ENCODE data around the gene DYRK1A.
A peak's percentile ranks its signal among the peaks of the same experiment; 100 is the strongest.

Gene DYRK1A

GRCh38 chr21:37550157-37550556 is 183.6 kb downstream of the DYRK1A start:
- DNase-seq (ENCODE audit: low read depth in 2 of 2): no peak

GRCh38 chr21:37550618-37551330 is 184.2 kb downstream of the DYRK1A start:
- DNase-seq (ENCODE audit: low read depth in 2 of 2): no peak

DNA sequence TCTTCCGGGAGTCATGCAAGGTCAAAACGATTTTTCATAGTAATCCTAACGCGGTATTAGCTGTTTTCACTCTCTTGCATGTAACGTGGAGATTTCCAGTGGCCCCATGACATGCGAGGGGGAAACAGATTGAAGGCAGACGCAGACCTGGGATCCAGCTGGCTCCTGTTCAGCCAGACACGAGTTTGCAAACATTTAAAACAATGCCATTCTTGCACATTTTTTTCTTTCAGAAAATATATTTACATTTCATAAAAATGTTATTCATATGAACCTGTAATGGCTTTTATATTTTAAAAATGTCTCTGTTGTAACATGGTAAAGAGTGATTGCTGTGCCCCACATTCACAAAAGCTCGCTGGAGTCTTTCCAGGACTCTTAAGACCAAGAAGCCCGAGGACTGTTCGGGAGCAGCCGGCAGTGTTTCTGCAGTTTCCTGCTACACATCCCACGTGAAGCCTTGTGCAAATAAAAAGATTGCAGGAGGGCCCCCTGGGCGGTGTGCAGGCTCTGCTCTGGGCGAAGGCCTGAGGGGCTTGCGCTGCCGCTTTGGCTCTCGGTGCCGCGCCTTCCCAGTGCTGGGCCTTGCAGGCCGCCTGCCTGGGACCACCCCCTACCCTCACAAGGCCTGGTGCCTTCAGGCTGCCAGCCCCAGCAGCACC is 184.9 kb downstream of the DYRK1A start:
- no peak for DNase-seq (ENCODE audit: low read depth in 2 of 2)

DNA sequence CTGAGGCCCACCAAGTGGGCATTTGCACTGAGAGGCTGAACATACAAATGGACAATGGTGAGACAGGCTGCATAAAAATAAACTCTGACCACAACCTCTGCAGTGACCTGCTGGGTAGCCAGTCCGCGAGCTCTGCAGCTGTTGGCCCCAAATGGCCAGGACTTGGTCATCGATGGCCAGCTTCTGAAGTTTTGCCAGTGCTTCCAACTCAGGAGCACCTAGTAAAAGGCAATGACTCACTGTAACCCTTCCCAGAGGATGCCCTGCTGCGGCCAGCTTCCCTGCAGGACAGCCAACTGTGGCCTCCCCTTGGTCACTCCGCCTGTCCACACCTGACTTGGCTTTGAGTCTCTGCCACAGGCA is 185.4 kb downstream of the DYRK1A start:
- DNase-seq (ENCODE audit: low read depth in 2 of 2): no peak

DNA sequence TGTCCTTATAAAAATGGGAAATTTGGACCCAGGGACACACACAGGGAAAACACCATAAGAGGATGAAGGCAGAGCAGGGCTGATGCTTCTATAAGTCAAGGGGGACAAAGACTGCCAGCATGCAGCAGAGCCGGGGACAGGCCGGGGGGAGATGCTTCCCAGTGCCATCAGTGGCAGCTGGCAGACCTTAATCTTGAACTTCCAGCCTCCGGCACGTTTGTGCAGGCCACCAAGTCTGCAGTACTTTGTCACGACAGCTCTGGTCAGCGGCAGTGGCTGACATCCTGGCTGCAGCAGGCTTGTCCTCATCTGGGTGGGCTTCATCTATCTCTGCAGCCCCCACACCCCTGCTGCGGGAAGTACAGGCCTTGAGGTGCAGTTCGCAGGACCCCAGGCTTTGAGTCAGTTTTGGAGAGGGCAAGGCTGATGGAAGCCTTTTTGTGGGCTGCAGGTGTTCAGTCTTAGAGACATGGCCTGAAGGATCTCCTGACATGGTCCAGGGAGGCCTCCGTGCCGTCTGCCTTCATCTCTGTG is 186.0 kb downstream of the DYRK1A start:
- DNase-seq (ENCODE audit: low read depth in 2 of 2): no peak

GRCh38 chr21:37553078-37553481 is 186.5 kb downstream of the DYRK1A start:
- no peak for DNase-seq (ENCODE audit: low read depth in 2 of 2)

DNA sequence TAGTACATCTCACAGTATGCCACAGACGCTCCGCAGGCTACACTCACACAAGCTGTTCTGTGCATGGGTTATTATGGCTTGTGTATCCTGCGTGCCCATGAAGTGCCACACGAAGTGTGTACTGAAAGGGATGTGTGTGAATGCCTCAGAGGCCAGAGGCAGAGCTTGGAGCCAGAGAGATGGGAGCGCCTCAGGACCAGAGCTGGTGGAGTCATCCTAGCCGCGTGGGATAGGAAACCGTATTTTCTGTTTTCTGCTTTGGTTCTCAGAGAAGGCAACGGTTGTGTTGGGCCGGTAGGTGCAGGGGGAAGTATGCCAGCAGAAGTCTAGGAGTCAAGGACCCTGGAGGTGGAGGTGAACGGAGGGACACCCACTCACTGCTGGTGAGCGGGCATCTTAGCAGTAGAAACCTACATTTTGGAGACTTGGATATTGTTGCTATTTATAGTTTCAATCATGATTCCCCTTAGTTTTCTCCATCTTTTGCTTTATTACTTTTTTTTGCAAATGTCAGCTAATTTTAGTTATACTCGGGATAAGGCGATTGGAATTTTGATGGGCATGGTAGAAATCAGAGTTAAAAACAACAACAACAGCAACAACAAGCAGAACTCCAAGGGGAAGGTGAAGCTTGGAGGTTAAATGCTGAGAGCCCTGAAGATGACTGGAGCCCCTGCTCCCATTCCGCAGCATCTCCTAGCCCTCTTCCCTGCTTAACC is 188.2 kb downstream of the DYRK1A start:
- DNase-seq (ENCODE audit: low read depth in 2 of 2): no peak

DNA sequence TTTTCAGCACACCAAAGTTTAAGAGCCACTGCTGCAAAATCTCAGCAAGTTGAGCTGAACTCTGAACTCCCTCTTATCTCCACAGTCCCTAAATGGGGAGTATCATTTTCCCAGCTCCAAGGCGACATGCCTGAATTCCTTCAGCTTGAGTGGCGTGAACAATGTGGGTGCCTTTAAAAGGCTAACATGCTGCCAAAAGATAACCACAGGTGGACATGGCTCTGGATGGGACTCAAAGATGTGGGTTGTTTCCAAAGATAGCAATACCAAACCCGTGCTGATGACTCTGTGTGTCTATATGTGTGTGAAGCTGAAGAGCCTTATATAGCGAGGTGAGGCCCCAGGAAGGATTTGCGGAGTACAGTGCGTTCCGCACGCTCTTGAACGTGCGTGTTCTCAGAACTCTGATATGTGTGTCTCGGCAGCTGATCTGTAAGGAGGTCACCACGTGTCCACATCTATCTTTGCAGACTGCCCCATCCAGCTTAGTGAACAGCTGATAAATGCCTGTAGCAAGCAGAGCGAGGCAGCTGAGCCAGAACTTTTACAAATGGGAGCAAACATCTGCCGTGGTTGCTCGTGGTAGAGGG is 189.2 kb downstream of the DYRK1A start:
- DNase-seq (ENCODE audit: low read depth in 2 of 2): no peak

DNA sequence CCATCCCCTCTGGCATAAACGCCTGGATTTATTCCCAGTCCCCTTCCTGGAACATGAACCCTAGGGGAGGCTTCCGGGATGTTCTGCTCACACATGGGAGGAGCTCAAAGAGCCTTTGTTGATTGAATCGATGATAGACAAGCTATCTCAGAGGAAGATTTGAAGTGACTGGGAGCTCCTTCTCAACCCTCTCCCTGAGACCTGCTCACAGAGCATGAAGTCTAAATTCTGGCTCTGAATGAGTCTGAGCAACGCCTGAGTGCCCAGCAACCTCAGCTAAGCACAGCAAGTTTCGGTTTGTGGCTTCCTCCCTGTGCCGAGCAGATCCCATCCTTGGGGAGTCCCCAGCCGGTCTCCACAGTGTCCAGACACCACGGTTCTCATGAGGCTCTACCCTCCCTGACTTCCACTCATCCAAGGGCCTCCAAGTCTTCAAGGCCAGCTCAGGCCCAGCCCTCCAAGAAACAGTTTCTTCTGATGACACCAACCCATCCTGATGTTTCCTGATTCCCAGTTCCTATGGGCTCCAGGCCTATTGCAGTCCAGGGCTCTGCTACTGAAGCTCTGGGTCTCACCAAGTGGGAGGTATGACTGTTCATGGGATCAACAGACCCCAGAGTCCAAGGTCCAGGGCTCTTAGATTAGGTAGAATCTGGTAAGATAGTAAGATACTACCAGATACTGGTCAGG is 190.8 kb downstream of the DYRK1A start:
- no peak for DNase-seq (ENCODE audit: low read depth in 2 of 2)

GRCh38 chr21:37558676-37559211 is 192.2 kb downstream of the DYRK1A start:
- no peak for DNase-seq (ENCODE audit: low read depth in 2 of 2)

GRCh38 chr21:37560385-37560784 is 193.8 kb downstream of the DYRK1A start:
- no peak for DNase-seq (ENCODE audit: low read depth in 2 of 2)

GRCh38 chr21:37561506-37561905 is 194.9 kb downstream of the DYRK1A start:
- no peak for DNase-seq (ENCODE audit: low read depth in 2 of 2)

GRCh38 chr21:37561941-37562919 is 195.7 kb downstream of the DYRK1A start:
- no peak for DNase-seq (ENCODE audit: low read depth in 2 of 2)

DNA sequence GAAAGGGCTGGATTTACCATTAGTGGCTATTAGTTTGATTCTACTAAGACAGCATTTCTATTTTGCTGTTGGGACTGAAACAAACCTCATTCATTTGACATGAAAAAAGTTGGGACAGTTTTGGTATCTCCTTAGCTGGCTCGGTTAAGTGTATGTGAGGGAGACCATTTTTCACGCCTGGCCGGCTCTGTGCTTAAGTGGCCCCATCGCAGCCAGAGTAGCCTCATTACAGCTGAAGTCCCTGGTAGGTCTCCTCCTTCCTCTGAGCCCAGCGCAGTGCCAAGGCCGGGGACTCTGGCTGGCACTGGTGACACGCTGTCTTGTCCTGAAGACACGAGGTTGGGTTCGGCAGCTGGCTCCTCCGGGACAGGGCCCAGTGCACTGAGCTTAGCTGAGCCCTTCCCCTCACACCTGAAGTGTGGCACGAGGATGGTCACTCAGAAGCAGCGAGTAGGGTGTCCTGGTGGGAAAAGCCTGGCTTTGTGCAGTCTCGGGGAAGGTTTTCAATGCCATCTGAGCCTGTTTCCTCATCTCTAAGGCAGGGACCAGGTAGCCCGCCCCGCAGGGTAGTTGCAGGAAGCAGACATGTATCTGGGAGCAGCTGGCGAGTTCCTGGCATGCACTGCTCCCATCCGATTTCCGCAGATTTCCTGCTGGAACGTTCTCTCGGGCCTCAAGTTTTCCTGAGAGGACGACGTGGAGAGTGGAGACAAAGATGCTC is 196.5 kb downstream of the DYRK1A start:
- DNase-seq (ENCODE audit: low read depth in 2 of 2): no peak

DNA sequence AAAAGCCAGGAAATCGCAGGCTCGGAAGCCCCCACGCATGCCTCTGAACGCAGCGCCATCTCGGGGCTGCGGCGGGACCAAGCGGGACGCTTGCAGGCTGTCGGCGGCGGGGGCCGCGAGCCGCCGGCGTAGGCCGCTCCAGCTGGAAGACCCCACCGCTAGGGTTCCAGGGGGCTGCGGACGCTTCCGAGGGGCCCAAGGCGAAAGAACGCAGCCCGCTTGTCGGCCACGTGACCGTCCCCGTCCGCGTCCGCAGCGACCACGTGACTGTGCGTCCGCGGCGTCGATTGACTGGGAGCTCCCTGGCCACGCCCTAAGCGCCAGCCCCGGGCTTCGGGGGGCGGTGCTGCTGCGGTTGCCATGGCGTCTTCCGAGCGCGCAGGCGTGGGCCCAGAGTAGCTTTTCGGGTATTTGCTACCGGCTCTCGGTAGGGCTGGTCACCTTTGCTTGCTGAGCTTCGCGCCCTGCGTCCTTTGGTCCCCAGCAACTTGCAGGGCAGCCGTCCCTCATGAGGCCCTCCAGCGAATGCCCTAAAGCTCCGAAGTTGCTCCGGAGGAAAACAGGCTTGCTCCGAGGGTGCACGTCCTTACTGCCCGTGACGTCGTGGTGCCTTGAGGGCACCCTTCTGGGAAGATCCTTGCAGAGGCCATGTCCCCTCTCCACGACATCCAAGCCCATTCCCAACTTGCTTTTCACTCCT is 197.2 kb downstream of the DYRK1A start:
- DNase-seq (ENCODE audit: low read depth in 2 of 2): peak; percentile 83 to 86

DNA sequence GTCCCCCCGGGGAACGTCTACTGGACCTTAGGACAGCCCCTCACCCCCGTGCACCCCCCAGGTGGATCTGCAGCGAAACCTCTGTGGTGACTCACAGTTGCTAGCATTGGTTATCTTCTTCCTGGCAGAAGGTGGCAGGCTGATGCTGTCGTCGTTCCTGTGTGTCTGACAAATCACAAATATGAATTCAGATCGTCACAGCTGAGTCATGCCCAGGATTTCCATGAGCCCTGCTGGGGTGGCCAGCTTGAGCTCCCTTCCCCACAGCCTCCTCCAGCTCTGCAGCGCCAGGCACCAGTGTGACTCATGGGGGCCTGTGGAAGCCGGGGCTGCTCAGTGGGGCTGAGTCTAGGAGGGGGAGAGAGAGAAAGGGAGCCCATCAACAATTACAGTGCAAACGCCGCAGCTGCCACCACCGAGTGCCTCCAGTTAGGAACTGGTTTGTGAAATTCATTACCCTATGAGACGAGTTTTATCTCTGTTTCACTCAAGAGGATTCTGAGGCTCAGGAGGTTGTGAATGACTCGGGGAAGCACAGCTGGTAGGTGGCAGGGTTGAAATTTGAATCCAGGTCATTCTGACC is 197.9 kb downstream of the DYRK1A start:
- peak; percentile 83 to 95 for DNase-seq (ENCODE audit: low read depth in 2 of 2)

DNA sequence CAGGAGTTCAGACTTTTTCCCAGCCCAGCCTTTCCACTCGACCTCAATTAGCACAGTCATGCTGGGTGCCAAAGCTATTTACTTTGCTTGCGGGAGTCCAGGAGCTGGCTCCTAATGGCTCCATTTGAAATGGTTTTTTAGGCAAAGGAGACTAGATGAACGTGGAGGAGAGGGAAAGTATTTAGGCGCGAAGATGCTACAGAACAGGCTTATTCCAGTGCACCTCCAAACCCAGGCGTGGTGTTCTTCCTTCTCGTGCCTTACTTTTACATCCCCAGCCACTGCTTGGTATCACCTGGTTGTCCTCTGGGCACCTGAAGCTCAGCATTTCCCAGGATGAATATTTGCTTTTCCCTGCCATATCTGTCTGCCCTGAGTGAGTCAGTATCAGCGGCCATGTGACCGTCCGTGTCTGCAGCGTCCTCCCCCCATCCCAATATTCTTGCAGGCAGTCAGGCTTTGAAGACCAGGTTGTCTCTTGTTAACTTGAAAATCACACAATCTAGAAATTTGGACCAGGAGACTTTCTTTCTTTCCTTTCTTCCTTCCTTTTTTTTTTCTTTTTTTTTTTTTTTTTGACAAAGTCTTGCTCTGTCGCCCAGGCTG is 198.5 kb downstream of the DYRK1A start:
- DNase-seq (ENCODE audit: low read depth in 2 of 2): no peak

All from activated CD8-positive, alpha-beta memory T cell treated with anti-CD3 and anti-CD28 coated beads for 4 hours (primary cell).